Measurements from ENCODE around the gene CTAGE8.
"Not testable (repeated sequence)": the region's sequence is repeated elsewhere in the genome, so short reads cannot be mapped to it uniquely, and the experiment has no call there.

The CTAGE8 gene

DNA sequence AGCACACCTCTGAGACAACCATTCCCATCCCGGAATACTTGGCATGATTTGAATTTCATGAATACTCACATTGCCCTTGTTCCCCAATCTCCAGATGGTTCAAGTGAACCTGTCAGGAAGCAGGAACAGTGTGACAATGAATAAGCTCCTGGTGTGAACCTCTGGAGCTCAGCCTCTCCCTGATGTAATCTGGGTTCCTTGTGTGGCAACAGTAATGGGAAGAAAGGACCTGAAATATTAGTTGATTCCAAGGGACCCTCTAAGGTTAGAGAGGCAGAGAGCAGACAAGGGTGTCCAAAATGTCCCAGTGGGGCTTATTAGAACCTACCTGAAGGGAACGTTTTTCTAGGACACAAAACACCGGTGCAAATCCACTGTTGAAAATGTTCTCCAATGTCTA is 13.0 kb downstream of the CTAGE8 start:
- DNase-seq: no peak

- DNase-seq: no peak
These were observed 13.6 kb downstream of the CTAGE8 start for GRCh38 chr7:144255471-144255897.

- DNase-seq: not testable (repeated sequence)
These were observed 16.8 kb downstream of the CTAGE8 start for GRCh38 chr7:144252307-144252706.

DNA sequence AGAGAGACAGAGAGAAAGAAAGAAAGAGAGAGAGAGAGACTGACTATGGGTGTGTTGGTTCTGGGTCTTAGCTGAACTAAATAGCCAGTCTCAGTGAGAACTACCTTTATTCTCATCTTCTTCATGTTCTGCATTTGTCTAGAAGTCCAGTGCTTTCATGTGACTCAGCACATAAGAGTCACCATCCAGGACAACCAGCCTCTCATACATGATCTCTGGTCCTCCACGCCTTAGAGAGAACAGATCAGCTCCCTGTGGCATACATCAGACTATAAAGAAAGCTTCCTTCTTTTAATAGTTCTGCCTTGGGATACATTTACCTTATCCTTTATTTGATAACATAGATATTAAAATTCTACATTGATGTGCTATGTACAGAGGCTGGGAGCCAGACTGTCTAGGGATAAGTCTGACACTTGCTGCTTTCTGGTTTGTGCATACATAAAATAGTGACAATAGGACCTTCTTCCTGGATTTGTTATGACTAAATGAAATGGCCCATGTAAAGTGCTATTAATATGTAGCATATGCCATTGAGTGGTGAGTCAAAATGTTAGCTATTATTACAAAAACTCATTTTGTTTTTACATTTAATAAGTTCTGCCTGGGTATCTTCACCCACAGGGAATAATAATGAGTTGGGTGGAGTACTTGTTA is 21.3 kb downstream of the CTAGE8 start:
- DNase-seq: not testable (repeated sequence)

DNA sequence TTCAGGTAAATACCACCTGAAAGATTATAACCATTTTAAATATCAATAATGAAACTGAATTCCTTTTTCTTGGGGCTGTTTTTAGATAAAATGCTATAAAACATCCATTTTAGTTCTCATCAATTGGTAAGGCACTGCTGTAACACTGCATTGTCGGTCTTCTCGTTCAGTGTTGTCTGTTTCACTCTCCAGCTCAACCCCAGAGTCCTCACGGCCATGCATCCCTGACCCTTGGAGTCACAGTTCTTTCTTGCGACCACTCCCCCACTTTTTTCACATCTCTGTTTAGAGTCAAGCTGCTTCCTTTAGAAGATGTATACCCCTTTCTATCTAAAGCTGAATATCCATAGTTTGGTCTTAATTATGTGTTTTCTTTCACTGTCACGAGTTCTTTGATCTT is 22.1 kb downstream of the CTAGE8 start:
- not testable (repeated sequence) for DNase-seq

DNA sequence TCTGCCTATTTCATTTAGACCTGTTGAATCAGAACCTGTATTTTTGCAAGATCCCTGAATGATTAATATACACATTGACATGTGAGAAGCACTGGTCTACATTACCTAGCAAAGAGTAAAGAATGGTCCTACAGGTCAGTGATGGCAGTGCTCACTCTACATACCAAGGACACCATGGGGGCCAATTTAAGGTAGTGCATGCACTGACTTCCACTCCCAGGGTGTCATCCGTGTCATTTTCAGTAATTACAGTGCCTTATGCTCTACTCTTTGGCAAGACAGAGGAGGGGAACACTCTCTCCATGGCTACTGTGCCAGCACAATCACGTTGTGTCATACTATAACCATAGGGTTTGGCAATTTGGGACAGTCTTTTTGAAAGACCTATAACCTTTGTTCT is 23.7 kb downstream of the CTAGE8 start:
- not testable (repeated sequence) for DNase-seq

GRCh38 chr7:144239365-144239764 is 29.7 kb downstream of the CTAGE8 start, which contains the start of gene OR2A42:
Gene OR2A42 (minus strand): TSS chr7:144239605. CDS start chr7:144232843, 6,762 bp downstream.
- DNase-seq: not testable (repeated sequence)

GRCh38 chr7:144238530-144239082 is 30.5 kb downstream of the CTAGE8 start:
- DNase-seq: not testable (repeated sequence)

- not testable (repeated sequence) for DNase-seq
These were observed 36.0 kb downstream of the CTAGE8 start for GRCh38 chr7:144233039-144233438.

DNA sequence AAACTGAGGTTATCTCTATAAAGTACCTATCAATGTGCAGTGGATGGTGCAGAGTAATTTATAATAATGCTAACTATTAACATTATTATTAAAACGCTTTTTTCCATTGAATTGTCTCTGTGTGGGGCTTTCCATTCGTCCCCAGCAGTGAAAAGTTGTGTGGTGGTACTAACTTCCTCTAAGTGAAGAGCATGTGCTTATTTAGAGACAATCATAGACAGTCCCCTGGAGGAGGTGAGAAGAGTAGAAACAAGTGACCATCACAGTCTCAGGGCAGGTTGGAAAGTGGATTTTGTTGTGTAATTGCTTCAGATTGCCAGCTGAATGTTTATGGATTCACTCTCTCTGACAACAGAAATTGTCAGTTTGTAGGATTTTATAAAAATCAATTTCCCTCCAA is 38.1 kb downstream of the CTAGE8 start:
- DNase-seq: not testable (repeated sequence)

DNA sequence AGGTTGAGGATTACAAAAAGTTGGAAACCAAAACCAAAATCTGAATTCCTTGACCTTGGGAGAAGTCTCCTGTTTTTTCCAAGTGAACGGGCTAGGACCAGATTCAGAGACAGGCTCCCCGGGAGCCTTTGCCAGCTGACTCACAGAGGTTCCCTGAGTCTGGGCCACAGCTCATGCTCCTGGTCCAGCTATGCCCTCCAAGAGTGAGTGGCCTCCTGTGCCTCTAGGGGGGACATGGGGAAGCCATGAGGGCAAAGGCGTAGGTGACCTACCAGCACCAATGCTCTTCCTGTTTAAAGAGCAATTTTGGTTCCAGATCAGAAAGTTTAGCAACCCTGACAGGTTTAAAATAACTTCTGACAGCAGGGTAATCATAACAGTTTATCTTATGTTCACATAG is 40.3 kb downstream of the CTAGE8 start:
- not testable (repeated sequence) for DNase-seq

GRCh38 chr7:144226866-144227265 is 42.2 kb downstream of the CTAGE8 start:
- DNase-seq: not testable (repeated sequence)

GRCh38 chr7:144223675-144224074 is 45.4 kb downstream of the CTAGE8 start:
- DNase-seq: not testable (repeated sequence)

DNA sequence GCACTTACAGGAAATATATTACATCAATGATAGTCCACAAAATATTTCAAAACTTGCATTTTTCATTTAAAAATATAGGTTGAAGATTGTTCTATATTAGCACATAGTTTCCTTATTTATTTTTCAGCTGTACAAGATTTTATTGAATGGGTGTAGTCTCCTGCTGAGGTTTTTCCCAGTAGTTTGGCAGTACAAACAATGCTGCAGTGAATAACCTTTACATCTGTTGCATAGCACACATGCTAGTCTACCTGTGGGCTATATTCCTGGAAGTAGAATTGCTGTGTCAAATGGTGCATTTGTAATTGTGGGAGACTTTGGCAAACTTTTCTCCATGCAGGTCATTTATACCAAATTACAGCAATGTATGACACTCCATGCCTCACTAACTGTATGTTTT is 48.6 kb downstream of the CTAGE8 start:
- DNase-seq: not testable (repeated sequence)

DNA sequence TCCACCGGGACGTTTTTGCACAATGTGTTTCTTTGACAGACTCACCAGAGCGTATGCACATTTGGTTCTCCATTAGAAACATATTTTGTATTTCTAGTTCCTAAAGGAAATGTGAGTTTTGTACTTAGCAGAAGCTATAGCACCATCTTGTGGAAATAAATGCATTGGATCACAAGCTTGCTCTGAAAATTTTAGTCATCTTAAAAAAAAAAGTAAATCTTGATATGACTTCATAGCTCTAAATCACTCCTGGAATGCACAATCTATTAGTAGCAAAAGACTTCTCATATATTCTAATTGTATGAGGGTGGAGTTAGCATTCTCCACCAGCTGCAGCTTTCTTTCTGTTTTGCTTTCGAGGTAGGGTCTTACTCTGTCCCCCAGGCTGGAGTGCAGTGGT is 49.9 kb downstream of the CTAGE8 start:
- DNase-seq: not testable (repeated sequence)

- not testable (repeated sequence) for DNase-seq
These were observed 50.5 kb downstream of the CTAGE8 start for GRCh38 chr7:144218581-144218980.

GRCh38 chr7:144217200-144217599 is 51.9 kb downstream of the CTAGE8 start:
- not testable (repeated sequence) for DNase-seq
